ENCODE measurements around the gene COL8A1. TPM values are rescaled to one million over a fixed set of nuclear protein-coding genes. Genes with fewer than 3 reads are reported as not detected.

COL8A1 gene
- total and polyA plus RNA-seq, 2 donors (not counting 1 experiment from before 2014, with no cell fraction given): 0.12 TPM; not detected in 1

DNA sequence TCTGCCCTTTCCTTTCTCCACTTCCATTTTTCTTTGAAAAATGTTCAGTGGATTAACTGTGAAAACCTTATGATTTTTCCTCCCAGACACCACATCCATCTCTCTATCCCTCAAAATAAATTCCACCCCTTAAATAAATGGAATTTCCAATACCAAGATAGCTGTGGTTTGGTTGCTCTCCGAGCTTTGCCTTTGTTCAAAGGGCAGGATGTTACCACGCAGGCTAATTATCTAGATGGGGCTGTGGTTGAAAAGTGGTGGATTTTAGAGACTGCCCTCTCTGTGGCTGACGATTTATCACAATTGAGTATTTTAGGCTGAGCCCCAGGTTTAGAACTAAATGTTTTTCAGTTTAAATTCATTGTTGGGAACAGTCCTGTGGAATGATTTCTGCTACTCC is 142.4 kb downstream of the COL8A1 start:
- no peak overlapping the region for H3K9ac ChIP-seq (ENCODE audit: low read length)
- ChIA-PET POLR2A (no interaction called here), CTCF (no interaction called here)
- no peak overlapping the region for H3K27ac ChIP-seq (ENCODE audit: low read length in 2 of 2)
- H3K4me3 ChIP-seq (ENCODE audit: control extremely low read depth in 1 of 5, extremely low read depth in 1 of 5, insufficient read depth in 1 of 5, low read depth in 2 of 5, low read length in 4 of 5): no peak overlapping the region
- ATAC-seq (ENCODE audit: low read depth) (no peak), DNase-seq (no peak)
- H3K4me1 ChIP-seq (ENCODE audit: control insufficient read depth in 2 of 2, insufficient read depth in 2 of 2, low read length in 2 of 2): no peaks in the 10 kb centered on the region
- TF ChIP-seq, protein P1, sequence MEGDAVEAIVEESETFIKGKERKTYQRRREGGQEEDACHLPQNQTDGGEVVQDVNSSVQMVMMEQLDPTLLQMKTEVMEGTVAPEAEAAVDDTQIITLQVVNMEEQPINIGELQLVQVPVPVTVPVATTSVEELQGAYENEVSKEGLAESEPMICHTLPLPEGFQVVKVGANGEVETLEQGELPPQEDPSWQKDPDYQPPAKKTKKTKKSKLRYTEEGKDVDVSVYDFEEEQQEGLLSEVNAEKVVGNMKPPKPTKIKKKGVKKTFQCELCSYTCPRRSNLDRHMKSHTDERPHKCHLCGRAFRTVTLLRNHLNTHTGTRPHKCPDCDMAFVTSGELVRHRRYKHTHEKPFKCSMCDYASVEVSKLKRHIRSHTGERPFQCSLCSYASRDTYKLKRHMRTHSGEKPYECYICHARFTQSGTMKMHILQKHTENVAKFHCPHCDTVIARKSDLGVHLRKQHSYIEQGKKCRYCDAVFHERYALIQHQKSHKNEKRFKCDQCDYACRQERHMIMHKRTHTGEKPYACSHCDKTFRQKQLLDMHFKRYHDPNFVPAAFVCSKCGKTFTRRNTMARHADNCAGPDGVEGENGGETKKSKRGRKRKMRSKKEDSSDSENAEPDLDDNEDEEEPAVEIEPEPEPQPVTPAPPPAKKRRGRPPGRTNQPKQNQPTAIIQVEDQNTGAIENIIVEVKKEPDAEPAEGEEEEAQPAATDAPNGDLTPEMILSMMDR (IDR thresholded peaks at IDR 0.05): no peak
- no peak for TF ChIP-seq EZH2 (IDR thresholded peaks at IDR 0.05; ENCODE audit: borderline replicate concordance, insufficient read depth, low read depth, low read length, poor library complexity, severe bottlenecking)
- 69% methylated on average over 2 of the region's 3 CpGs for WGBS (ENCODE audit: insufficient coverage)
- H3K79me2 ChIP-seq (ENCODE audit: control insufficient read depth, insufficient read depth, low read length): no peaks in the 10 kb centered on the region
- intact Hi-C loops (cut with micrococcal nuclease): no loop called here
- H3K27ac Mint-ChIP-seq: no peak overlapping the region
- peaks cover 0 to 8% (median 3%) of the 10 kb centered on the region in 4 experiments for H3K27me3 ChIP-seq (replicated peaks in 1 of 4; ENCODE audit: control extremely low read depth in 1 of 4, control insufficient read depth in 3 of 4, insufficient read depth in 4 of 4, low read length in 3 of 4)
- H3K36me3 ChIP-seq (replicated peaks in 1 of 2; ENCODE audit: control extremely low read depth in 1 of 2, control insufficient read depth in 1 of 2, extremely low read depth in 1 of 2, insufficient read depth in 2 of 2, low read length in 1 of 2): no peaks in the 10 kb centered on the region
- no peaks in the 10 kb centered on the region for H3K9me3 Mint-ChIP-seq (ENCODE audit: insufficient read depth)
- H3K4me2 ChIP-seq (replicated peaks; ENCODE audit: low read depth, low read length, poor library complexity, severe bottlenecking): no peak overlapping the region
- H3K9me3 ChIP-seq (ENCODE audit: control extremely low read depth in 1 of 3, control insufficient read depth in 2 of 3, insufficient read depth in 1 of 3, low read length in 2 of 3): no peaks in the 10 kb centered on the region
- H4K20me1 ChIP-seq (ENCODE audit: control insufficient read depth, insufficient read depth, low read length, poor library complexity, severe bottlenecking): no peaks in the 10 kb centered on the region
- H2AFZ ChIP-seq (ENCODE audit: insufficient read depth, low read depth, low read length, poor library complexity, severe bottlenecking): no peak overlapping the region
- H3K4me3 Mint-ChIP-seq: no peak overlapping the region
- H3K4me1 Mint-ChIP-seq: no peaks in the 10 kb centered on the region
- H3K27me3 Mint-ChIP-seq: peaks cover 45% of the 10 kb centered on the region

DNA sequence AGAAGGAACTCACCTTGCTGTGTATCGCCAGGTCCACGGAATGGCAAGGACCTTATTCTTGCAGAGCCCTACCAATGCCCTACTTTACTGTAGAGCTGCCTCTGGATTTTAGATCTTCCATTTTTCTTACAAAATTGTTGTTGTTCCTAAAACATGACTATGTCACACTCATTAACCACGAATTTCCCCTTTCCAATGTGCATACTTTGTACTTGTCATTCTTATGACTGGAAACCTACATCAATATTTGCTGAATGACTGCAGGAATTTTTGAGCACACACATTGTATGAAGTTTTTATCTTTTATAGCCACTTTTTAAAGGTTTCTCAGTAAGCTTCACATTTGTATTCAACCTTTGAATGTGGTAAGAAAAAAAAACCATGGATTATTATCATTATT is 143.4 kb downstream of the COL8A1 start:
- intact Hi-C loops (cut with micrococcal nuclease): no loop called here
- peaks cover 46% of the 10 kb centered on the region for H3K27me3 Mint-ChIP-seq
- Histone ChIP-seq H3K4me1 (ENCODE audit: control insufficient read depth in 2 of 2, insufficient read depth in 2 of 2, low read length in 2 of 2) (no peaks in the 10 kb centered on the region), H3K9ac (ENCODE audit: low read length) (no peak overlapping the region), H3K4me3 (ENCODE audit: control extremely low read depth in 1 of 5, extremely low read depth in 1 of 5, insufficient read depth in 1 of 5, low read depth in 2 of 5, low read length in 4 of 5) (no peak overlapping the region), H3K79me2 (ENCODE audit: control insufficient read depth, insufficient read depth, low read length) (no peaks in the 10 kb centered on the region), H3K9me3 (ENCODE audit: control extremely low read depth in 1 of 3, control insufficient read depth in 2 of 3, insufficient read depth in 1 of 3, low read length in 2 of 3) (no peaks in the 10 kb centered on the region), H3K4me2 (replicated peaks; ENCODE audit: low read depth, low read length, poor library complexity, severe bottlenecking) (no peak overlapping the region), H3K36me3 (replicated peaks in 1 of 2; ENCODE audit: control extremely low read depth in 1 of 2, control insufficient read depth in 1 of 2, extremely low read depth in 1 of 2, insufficient read depth in 2 of 2, low read length in 1 of 2) (no peaks in the 10 kb centered on the region), H4K20me1 (ENCODE audit: control insufficient read depth, insufficient read depth, low read length, poor library complexity, severe bottlenecking) (no peaks in the 10 kb centered on the region), H3K27me3 (replicated peaks in 1 of 4; ENCODE audit: control extremely low read depth in 1 of 4, control insufficient read depth in 3 of 4, insufficient read depth in 4 of 4, low read length in 3 of 4) (peaks cover 0 to 8% (median 3%) of the 10 kb centered on the region in 4 experiments), H3K27ac (ENCODE audit: low read length in 2 of 2) (no peak overlapping the region), H2AFZ (ENCODE audit: insufficient read depth, low read depth, low read length, poor library complexity, severe bottlenecking) (no peak overlapping the region)
- ATAC-seq (ENCODE audit: low read depth) (no peak), DNase-seq (no peak)
- H3K4me3 Mint-ChIP-seq: no peak overlapping the region
- POLR2A ChIA-PET: no interaction called here
- no peaks in the 10 kb centered on the region for H3K9me3 Mint-ChIP-seq (ENCODE audit: insufficient read depth)
- no peak for TF ChIP-seq EZH2 (IDR thresholded peaks at IDR 0.05; ENCODE audit: borderline replicate concordance, insufficient read depth, low read depth, low read length, poor library complexity, severe bottlenecking)
- TF ChIP-seq, protein P1 (IDR thresholded peaks at IDR 0.05): no peak
- 100% methylated on average over 2 of the region's 3 CpGs for WGBS (ENCODE audit: insufficient coverage)
- H3K4me1 Mint-ChIP-seq: no peaks in the 10 kb centered on the region
- CTCF ChIA-PET: no interaction called here
- H3K27ac Mint-ChIP-seq: no peak overlapping the region
